H9 (cell line): Measurements from ENCODE around the gene ZNF248. TPM values are rescaled to one million over a fixed set of nuclear protein-coding genes. Genes with fewer than 3 reads are reported as not detected.

Experiments used
- DNase-seq: peaks from one replicate; pipeline ENCODE4 v3.0.0-alpha.2; 2017
- H2AFZ ChIP-seq: one replicate; pipeline ENCODE4 v1.6.1; 2013; ENCODE audit warnings: mild to moderate bottlenecking, low read length, control low read depth, moderate library complexity
- H2AK5ac ChIP-seq: 2 replicates; pipeline ENCODE4 v1.6.1; 2013; ENCODE audit warnings: low read length, control low read depth, mixed read lengths; ENCODE audit not compliant: insufficient read length
- H2BK120ac ChIP-seq: one replicate; pipeline ENCODE4 v1.6.1; 2013; ENCODE audit warnings: low read depth, mild to moderate bottlenecking, low read length, control low read depth, inconsistent platforms; ENCODE audit not compliant: poor library complexity, severe bottlenecking
- H2BK12ac ChIP-seq: 2 replicates; pipeline ENCODE4 v1.6.1; 2013; ENCODE audit warnings: low read length, control low read depth, mixed read lengths, low read depth; ENCODE audit not compliant: insufficient read length
- H2BK15ac ChIP-seq: 2 replicates; pipeline ENCODE4 v1.6.1; 2013; ENCODE audit warnings: low read depth, low read length, control low read depth
- H2BK20ac ChIP-seq: one replicate; pipeline ENCODE4 v1.6.1; 2013; ENCODE audit warnings: low read depth, mild to moderate bottlenecking, low read length, control low read depth, inconsistent platforms; ENCODE audit not compliant: poor library complexity, severe bottlenecking
- H2BK5ac ChIP-seq: 2 replicates; pipeline ENCODE4 v1.6.1; 2013; ENCODE audit warnings: low read length, control low read depth, mixed read lengths; ENCODE audit not compliant: insufficient read length
- H3K14ac ChIP-seq: 2 replicates; pipeline ENCODE4 v1.6.1; 2013; ENCODE audit warnings: low read length, control low read depth; ENCODE audit not compliant: insufficient read depth
- H3K18ac ChIP-seq: 2 replicates; pipeline ENCODE4 v1.6.1; 2013; ENCODE audit warnings: low read depth, mild to moderate bottlenecking, mixed read lengths, low read length, control low read depth; ENCODE audit not compliant: insufficient read length
- H3K23ac ChIP-seq: 2 replicates; pipeline ENCODE4 v1.6.1; 2013; ENCODE audit warnings: low read length, control low read depth, mixed read lengths, low read depth; ENCODE audit not compliant: insufficient read length
- H3K23me2 ChIP-seq: 2 replicates; pipeline ENCODE4 v1.6.1; 2013; ENCODE audit warnings: low read depth, mild to moderate bottlenecking, mixed read lengths, low read length, control low read depth; ENCODE audit not compliant: insufficient read length, poor library complexity, severe bottlenecking
- H3K27ac ChIP-seq: 2 replicates; pipeline ENCODE4 v1.5.1; 2013; ENCODE audit warnings: low read length, control low read depth, mixed read lengths, low read depth; ENCODE audit not compliant: insufficient read length
- H3K27me3 ChIP-seq: 2 replicates; pipeline ENCODE4 v1.6.1; 2013; ENCODE audit warnings: low read length, control low read depth, inconsistent platforms; ENCODE audit not compliant: insufficient read depth
- H3K4ac ChIP-seq: 2 replicates; pipeline ENCODE4 v1.6.1; 2013; ENCODE audit warnings: low read depth, mild to moderate bottlenecking, control low read depth, inconsistent platforms, low read length, moderate library complexity
- H3K4me1 ChIP-seq: 2 replicates; pipeline ENCODE4 v1.6.1; 2013; ENCODE audit warnings: low read length, control low read depth, inconsistent platforms; ENCODE audit not compliant: insufficient read depth
- H3K4me2 ChIP-seq: 2 replicates; pipeline ENCODE4 v1.6.1; 2013; ENCODE audit warnings: low read length, control low read depth, mixed read lengths; ENCODE audit not compliant: insufficient read length, insufficient read depth
- H3K56ac ChIP-seq: 2 replicates; pipeline ENCODE4 v1.6.1; 2013; ENCODE audit warnings: low read depth, mild to moderate bottlenecking, mixed read lengths, low read length, control low read depth; ENCODE audit not compliant: insufficient read length
- H3K79me1 ChIP-seq: 2 replicates; pipeline ENCODE4 v1.6.1; 2013; ENCODE audit warnings: low read depth, mild to moderate bottlenecking, moderate library complexity, low read length, control low read depth, inconsistent platforms; ENCODE audit not compliant: insufficient read depth, poor library complexity, severe bottlenecking
- H3K79me2 ChIP-seq: 2 replicates; pipeline ENCODE4 v1.6.1; 2013; ENCODE audit warnings: low read length, control low read depth, inconsistent platforms; ENCODE audit not compliant: insufficient read depth
- H3K9ac ChIP-seq: 2 replicates; pipeline ENCODE4 v1.6.1; 2013; ENCODE audit warnings: low read length, control low read depth, mixed read lengths; ENCODE audit not compliant: insufficient read length; ENCODE audit errors: extremely low read depth
- H3K9me3 ChIP-seq: one replicate; pipeline ENCODE4 v1.6.1; 2013; ENCODE audit warnings: low read depth, low read length, inconsistent platforms; ENCODE audit not compliant: control insufficient read depth
- H3T11ph ChIP-seq: one replicate; pipeline ENCODE4 v1.6.1; 2013; ENCODE audit warnings: mild to moderate bottlenecking, low read length, control low read depth, inconsistent platforms
- H4K20me1 ChIP-seq: one replicate; pipeline ENCODE4 v1.6.1; 2013; ENCODE audit not compliant: control insufficient read depth, insufficient read length, insufficient read depth
- H4K5ac ChIP-seq: 2 replicates; pipeline ENCODE4 v1.6.1; 2013; ENCODE audit warnings: low read depth, mild to moderate bottlenecking, mixed read lengths, low read length, control low read depth; ENCODE audit not compliant: insufficient read length
- H4K8ac ChIP-seq: replicated peaks from 2 replicates; pipeline ENCODE4 v1.6.1; 2013; ENCODE audit warnings: low read length, control low read depth, mixed read lengths, low read depth; ENCODE audit not compliant: insufficient read length
- H4K91ac ChIP-seq: 2 replicates; pipeline ENCODE4 v1.6.1; 2013; ENCODE audit warnings: low read depth, mild to moderate bottlenecking, moderate library complexity, mixed read lengths, low read length, control low read depth; ENCODE audit not compliant: insufficient read length
- H3K27ac Mint-ChIP-seq, 3 experiments: 2 replicates in 2 of 3; 3 replicates in 1 of 3; pipeline ENCODE4 v1.8.0; 2020 to 2021; ENCODE audit warnings: mixed read lengths in 3 of 3, mild to moderate bottlenecking in 1 of 3, moderate library complexity in 1 of 3
- H3K27me3 Mint-ChIP-seq: 2 replicates; pipeline ENCODE4 v1.8.0; 2021; ENCODE audit warnings: low read depth, mild to moderate bottlenecking, moderate library complexity, mixed read lengths
- H3K36me3 Mint-ChIP-seq, 3 experiments: 2 replicates in 2 of 3; 3 replicates in 1 of 3; pipeline ENCODE4 v1.8.0; 2020 to 2021; ENCODE audit warnings: low read depth in 3 of 3, mixed read lengths in 3 of 3; ENCODE audit not compliant: insufficient read depth in 1 of 3
- H3K4me1 Mint-ChIP-seq, 2 experiments: 2 replicates each; pipeline ENCODE4 v1.8.0; 2020; ENCODE audit warnings: mixed read lengths in 2 of 2
- H3K4me3 Mint-ChIP-seq, 2 experiments: 2 replicates in 1 of 2; 3 replicates in 1 of 2; pipeline ENCODE4 v1.8.0; 2020 to 2021; ENCODE audit warnings: mild to moderate bottlenecking in 2 of 2, mixed read lengths in 2 of 2, moderate library complexity in 1 of 2
- H3K9me3 Mint-ChIP-seq, 2 experiments: 2 replicates in 1 of 2; 3 replicates in 1 of 2; pipeline ENCODE4 v1.8.0; 2020; ENCODE audit warnings: mild to moderate bottlenecking in 2 of 2, mixed read lengths in 2 of 2, moderate library complexity in 1 of 2
- WGBS: extraction: QIAGEN DNeasy Blood & Tissue Kit; methylation state at CpG from one replicate; pipeline ENCODE4 v1.1.7; 2013; ENCODE audit warnings: missing lambda C conversion rate, low lambda C conversion rate, mixed read lengths; ENCODE audit not compliant: insufficient read length; ENCODE audit errors: extremely low coverage; 5-methylcytosine and 5-hydroxymethylcytosine counted together
- total RNA-seq: library from RNA; stranded (reverse); gene quantifications from 2 replicates; pipeline ENCODE4 v1.2.1, GENCODE V29; 2021
- TF ChIP-seq, protein P1 (sequence below): fragments of 200-600 bp; sonication (generic); conservative IDR thresholded peaks from 3 replicates; pipeline ENCODE4 v1.8.0; 2021; ENCODE audit warnings: antibody characterized with exemption, mild to moderate bottlenecking

ZNF248 gene
- total RNA-seq, 1 experiment from 2014 or later: 5.4 TPM

DNA sequence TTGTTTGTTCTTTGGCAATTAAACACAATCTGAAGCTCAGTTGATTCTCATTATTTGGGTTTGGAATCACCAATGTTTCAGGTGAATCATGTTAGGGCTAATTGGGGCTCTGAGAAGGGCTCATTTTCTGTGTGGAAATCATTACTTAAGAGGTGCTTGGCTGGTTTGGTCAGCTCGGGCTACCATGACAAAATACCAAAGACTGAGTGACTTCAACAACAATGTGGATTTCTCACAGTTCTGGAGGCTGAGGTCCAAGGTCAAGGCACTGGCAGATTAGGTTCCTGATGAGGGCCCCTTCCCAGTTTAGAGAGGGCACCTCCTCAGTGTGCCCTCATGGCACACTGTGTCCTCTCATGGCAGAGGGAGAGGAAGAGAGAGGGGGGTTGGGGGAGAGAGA is 121.3 kb downstream of the ZNF248 start:
- Histone ChIP-seq H3K4me2 (no peak overlapping the region), H3K23me2 (no peaks in the 10 kb centered on the region), H3K23ac (no peak overlapping the region), H4K20me1 (no peaks in the 10 kb centered on the region), H2BK120ac (no peak overlapping the region), H3K79me1 (no peaks in the 10 kb centered on the region), H3K4ac (no peak overlapping the region), H3K18ac (no peak overlapping the region), H4K5ac (no peak overlapping the region), H3K27ac (no peak overlapping the region), H3K9ac (no peak overlapping the region), H3K56ac (no peak overlapping the region), H2BK20ac (no peak overlapping the region), H3K14ac (no peak overlapping the region), H3K4me1 (no peaks in the 10 kb centered on the region), H3T11ph (no peak overlapping the region), H2AFZ (no peak overlapping the region), H3K79me2 (no peaks in the 10 kb centered on the region), H4K8ac (no peak overlapping the region), H3K27me3 (no peaks in the 10 kb centered on the region), H3K9me3 (peaks cover 35% of the 10 kb centered on the region), H2BK5ac (no peak overlapping the region), H4K91ac (no peak overlapping the region), H2BK15ac (no peak overlapping the region), H2BK12ac (no peak overlapping the region), H2AK5ac (no peak overlapping the region)
- H3K27me3 Mint-ChIP-seq: no peaks in the 10 kb centered on the region; the same call in 1 of the 2 replicates
- TF ChIP-seq, protein P1, sequence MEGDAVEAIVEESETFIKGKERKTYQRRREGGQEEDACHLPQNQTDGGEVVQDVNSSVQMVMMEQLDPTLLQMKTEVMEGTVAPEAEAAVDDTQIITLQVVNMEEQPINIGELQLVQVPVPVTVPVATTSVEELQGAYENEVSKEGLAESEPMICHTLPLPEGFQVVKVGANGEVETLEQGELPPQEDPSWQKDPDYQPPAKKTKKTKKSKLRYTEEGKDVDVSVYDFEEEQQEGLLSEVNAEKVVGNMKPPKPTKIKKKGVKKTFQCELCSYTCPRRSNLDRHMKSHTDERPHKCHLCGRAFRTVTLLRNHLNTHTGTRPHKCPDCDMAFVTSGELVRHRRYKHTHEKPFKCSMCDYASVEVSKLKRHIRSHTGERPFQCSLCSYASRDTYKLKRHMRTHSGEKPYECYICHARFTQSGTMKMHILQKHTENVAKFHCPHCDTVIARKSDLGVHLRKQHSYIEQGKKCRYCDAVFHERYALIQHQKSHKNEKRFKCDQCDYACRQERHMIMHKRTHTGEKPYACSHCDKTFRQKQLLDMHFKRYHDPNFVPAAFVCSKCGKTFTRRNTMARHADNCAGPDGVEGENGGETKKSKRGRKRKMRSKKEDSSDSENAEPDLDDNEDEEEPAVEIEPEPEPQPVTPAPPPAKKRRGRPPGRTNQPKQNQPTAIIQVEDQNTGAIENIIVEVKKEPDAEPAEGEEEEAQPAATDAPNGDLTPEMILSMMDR: no peak
- H3K4me3 Mint-ChIP-seq: no peak overlapping the region
- H3K27ac Mint-ChIP-seq: no peak overlapping the region
- H3K36me3 Mint-ChIP-seq: peaks cover 4 to 35% (median 4%) of the 10 kb centered on the region in 3 experiments; a peak in 6 of 7 replicates
- no peak for DNase-seq
- peaks cover 84 to 88% of the 10 kb centered on the region in 2 experiments for H3K9me3 Mint-ChIP-seq
- no CpG with 5 or more reads among the region's 1 CpG for WGBS
- H3K4me1 Mint-ChIP-seq: no peaks in the 10 kb centered on the region
